ENCODE data around the gene DAB2IP.

DAB2IP gene

GRCh38 chr9:121645003-121645402 lies 6.4 kb upstream of the DAB2IP start:
- DNase-seq: no peak

GRCh38 chr9:121645853-121646807 lies 5.3 kb upstream of the DAB2IP start:
- DNase-seq: no peak

- no peak for DNase-seq
These were observed 4.4 kb upstream of the DAB2IP start for GRCh38 chr9:121646992-121647391.

GRCh38 chr9:121648172-121648571 lies 3.3 kb upstream of the DAB2IP start:
- no peak for DNase-seq

GRCh38 chr9:121648799-121649198 lies 2.6 kb upstream of the DAB2IP start:
- DNase-seq: no peak

GRCh38 chr9:121649476-121650216 lies 1.8 kb upstream of the DAB2IP start:
- no peak for DNase-seq

GRCh38 chr9:121650217-121651007 lies 1.0 kb upstream of the DAB2IP start:
- no peak for DNase-seq

- no peak for DNase-seq
These were observed 483 bp upstream of the DAB2IP start for GRCh38 chr9:121651008-121651294.

- DNase-seq: no peak
These were observed 795 bp downstream of the DAB2IP start for GRCh38 chr9:121652021-121652837.

- no peak for DNase-seq
These were observed 1.4 kb downstream of the DAB2IP start for GRCh38 chr9:121652838-121653231.

- no peak for DNase-seq
These were observed 3.2 kb downstream of the DAB2IP start for GRCh38 chr9:121654499-121655140.

- DNase-seq: no peak
These were observed 3.9 kb downstream of the DAB2IP start for GRCh38 chr9:121655231-121655755.

- no peak for DNase-seq
These were observed 5.6 kb downstream of the DAB2IP start for GRCh38 chr9:121656941-121657470.

- DNase-seq: no peak
These were observed 6.7 kb downstream of the DAB2IP start for GRCh38 chr9:121658166-121658565.

- DNase-seq: no peak
These were observed 7.2 kb downstream of the DAB2IP start for GRCh38 chr9:121658591-121658990.

GRCh38 chr9:121660367-121660766 lies 8.9 kb downstream of the DAB2IP start:
- no peak for DNase-seq

GRCh38 chr9:121660876-121661275 lies 9.4 kb downstream of the DAB2IP start:
- DNase-seq: no peak

- no peak for DNase-seq
These were observed 9.9 kb downstream of the DAB2IP start for GRCh38 chr9:121661328-121661727.

GRCh38 chr9:121662359-121662758 lies 10.9 kb downstream of the DAB2IP start:
- DNase-seq: no peak

- no peak for DNase-seq
These were observed 11.6 kb downstream of the DAB2IP start for GRCh38 chr9:121662891-121663580.

GRCh38 chr9:121663591-121663990 lies 12.2 kb downstream of the DAB2IP start:
- DNase-seq: no peak

Data from GOT3 (cell line).